ENCODE data around the gene IGSF6. TPM values are rescaled to one million over a fixed set of nuclear protein-coding genes. Genes with fewer than 3 reads are reported as not detected.

Gene IGSF6
- total and polyA plus RNA-seq, 9 of the 15 experiments (the other 6 are each of a cell fraction or from before 2014, with no cell fraction given), result 0.07 TPM; not detected in 8

DNA sequence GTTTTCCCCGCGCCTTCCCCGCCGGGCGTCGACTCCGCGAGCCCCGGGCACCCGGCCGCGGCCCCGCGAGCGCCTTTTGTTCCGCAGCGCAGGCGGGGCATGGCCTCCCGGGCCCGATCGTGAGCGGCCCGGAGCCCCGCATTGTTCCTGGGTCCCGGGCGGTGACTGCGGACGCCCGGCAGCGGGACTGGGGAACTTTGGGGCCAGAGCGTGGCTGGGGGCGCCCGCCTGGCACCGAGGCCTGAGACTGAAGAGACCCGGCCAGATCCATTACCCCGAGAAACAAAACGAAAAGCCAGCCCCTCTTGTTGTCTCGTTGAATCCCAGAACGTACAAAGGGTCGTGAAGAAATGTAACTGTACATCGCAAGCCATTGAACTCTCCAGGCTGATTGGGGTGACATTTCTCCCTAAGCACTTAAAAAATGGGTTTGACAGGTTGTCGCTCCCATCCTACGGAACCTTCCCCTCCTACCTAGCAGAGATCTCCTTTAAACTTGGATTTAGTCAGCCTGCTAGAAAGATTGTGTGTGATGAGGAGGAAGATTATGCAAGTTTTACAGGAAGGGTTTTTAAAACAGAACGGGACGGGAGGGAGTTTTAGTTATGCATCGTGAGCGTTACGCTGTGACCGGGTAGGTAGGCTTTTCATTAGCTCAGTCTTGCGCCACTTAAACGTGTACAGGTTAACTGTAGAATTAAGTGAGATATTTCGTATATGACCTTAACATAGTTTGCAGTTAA, 52.2 kb downstream of the IGSF6 start (continued):
- TF ChIP-seq, protein P1, sequence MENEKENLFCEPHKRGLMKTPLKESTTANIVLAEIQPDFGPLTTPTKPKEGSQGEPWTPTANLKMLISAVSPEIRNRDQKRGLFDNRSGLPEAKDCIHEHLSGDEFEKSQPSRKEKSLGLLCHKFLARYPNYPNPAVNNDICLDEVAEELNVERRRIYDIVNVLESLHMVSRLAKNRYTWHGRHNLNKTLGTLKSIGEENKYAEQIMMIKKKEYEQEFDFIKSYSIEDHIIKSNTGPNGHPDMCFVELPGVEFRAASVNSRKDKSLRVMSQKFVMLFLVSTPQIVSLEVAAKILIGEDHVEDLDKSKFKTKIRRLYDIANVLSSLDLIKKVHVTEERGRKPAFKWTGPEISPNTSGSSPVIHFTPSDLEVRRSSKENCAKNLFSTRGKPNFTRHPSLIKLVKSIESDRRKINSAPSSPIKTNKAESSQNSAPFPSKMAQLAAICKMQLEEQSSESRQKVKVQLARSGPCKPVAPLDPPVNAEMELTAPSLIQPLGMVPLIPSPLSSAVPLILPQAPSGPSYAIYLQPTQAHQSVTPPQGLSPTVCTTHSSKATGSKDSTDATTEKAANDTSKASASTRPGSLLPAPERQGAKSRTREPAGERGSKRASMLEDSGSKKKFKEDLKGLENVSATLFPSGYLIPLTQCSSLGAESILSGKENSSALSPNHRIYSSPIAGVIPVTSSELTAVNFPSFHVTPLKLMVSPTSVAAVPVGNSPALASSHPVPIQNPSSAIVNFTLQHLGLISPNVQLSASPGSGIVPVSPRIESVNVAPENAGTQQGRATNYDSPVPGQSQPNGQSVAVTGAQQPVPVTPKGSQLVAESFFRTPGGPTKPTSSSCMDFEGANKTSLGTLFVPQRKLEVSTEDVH (IDR thresholded peaks at IDR 0.05; ENCODE audit: low read depth, partially characterized antibody), result no peak
- TF ChIP-seq, protein P2, sequence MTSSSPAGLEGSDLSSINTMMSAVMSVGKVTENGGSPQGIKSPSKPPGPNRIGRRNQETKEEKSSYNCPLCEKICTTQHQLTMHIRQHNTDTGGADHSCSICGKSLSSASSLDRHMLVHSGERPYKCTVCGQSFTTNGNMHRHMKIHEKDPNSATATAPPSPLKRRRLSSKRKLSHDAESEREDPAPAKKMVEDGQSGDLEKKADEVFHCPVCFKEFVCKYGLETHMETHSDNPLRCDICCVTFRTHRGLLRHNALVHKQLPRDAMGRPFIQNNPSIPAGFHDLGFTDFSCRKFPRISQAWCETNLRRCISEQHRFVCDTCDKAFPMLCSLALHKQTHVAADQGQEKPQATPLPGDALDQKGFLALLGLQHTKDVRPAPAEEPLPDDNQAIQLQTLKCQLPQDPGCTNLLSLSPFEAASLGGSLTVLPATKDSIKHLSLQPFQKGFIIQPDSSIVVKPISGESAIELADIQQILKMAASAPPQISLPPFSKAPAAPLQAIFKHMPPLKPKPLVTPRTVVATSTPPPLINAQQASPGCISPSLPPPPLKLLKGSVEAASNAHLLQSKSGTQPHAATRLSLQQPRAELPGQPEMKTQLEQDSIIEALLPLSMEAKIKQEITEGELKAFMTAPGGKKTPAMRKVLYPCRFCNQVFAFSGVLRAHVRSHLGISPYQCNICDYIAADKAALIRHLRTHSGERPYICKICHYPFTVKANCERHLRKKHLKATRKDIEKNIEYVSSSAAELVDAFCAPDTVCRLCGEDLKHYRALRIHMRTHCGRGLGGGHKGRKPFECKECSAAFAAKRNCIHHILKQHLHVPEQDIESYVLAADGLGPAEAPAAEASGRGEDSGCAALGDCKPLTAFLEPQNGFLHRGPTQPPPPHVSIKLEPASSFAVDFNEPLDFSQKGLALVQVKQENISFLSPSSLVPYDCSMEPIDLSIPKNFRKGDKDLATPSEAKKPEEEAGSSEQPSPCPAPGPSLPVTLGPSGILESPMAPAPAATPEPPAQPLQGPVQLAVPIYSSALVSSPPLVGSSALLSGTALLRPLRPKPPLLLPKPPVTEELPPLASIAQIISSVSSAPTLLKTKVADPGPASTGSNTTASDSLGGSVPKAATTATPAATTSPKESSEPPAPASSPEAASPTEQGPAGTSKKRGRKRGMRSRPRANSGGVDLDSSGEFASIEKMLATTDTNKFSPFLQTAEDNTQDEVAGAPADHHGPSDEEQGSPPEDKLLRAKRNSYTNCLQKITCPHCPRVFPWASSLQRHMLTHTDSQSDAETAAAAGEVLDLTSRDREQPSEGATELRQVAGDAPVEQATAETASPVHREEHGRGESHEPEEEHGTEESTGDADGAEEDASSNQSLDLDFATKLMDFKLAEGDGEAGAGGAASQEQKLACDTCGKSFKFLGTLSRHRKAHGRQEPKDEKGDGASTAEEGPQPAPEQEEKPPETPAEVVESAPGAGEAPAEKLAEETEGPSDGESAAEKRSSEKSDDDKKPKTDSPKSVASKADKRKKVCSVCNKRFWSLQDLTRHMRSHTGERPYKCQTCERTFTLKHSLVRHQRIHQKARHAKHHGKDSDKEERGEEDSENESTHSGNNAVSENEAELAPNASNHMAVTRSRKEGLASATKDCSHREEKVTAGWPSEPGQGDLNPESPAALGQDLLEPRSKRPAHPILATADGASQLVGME (CRISPR knock-in tag; IDR thresholded peaks at IDR 0.05), result no peak
